Stimulated activated CD4-positive, alpha-beta T cell treated with anti-CD3 and anti-CD28 coated beads, Interleukin-1b, Interleukin-23, amount 100 ng/mL, for 48 hours (primary cell): Measurements from ENCODE around the gene ACVR2B.
A peak's percentile ranks its signal among the peaks of the same experiment; 100 is the strongest.

Experiments used
- DNase-seq: peaks from one replicate; pipeline ENCODE4 v3.0.0-alpha.2; 2020

ACVR2B gene

DNA sequence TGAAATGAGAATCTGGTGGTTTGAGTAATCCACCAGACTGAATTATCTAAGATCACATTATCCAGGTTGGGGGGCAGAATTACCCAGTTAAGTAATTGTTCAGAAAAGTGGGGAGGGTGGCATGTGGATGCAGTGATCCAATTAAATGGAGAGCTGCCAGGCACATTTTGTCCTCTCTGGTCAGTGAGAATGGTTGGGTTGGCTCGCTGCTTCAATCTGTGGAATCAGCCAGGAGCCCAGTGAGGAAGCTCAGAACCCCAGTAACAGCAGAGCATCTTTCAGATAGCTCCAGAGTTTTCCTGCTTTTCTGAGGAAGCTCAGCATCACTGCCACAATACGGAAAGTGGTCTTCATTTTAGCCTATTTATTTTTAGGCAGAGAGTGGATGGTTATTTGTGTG, 36.1 kb downstream of the ACVR2B start:
- no peak for DNase-seq

DNA sequence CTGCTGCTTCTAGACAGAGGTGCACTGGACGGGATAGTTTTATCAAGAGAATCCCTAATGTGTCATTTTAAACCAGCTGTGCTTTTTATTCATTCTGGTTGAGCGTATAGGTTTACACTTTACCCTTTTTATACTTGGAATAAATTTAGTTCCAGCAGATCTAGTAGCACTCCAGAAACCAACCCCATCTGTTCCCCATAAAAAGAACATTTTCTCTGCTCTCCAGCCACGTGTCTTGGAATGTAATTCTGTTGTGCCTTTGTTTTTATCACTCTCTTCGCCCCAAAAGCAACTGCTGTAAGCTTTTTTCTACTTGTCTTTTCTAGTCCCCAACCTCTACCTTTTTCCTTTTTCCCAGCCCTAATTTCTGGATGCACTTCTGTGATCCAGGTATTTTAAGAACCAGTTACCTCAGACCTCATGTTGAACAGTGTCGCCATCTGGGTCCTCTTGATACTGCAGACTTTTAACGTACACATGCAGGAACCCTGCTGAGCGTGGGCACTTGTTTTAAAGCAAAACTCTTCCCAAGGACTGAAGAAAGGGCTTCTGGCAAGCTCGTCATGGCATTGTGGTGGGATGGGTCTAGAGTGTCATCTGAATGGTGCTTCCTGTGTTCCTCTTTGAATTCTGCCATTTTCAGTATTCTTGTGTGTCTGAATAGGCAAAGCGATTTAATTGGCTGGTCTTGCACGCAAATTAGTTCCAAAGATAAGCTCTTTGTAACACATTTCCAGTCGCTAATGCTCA, 36.8 kb downstream of the ACVR2B start:
- DNase-seq: no peak

DNA sequence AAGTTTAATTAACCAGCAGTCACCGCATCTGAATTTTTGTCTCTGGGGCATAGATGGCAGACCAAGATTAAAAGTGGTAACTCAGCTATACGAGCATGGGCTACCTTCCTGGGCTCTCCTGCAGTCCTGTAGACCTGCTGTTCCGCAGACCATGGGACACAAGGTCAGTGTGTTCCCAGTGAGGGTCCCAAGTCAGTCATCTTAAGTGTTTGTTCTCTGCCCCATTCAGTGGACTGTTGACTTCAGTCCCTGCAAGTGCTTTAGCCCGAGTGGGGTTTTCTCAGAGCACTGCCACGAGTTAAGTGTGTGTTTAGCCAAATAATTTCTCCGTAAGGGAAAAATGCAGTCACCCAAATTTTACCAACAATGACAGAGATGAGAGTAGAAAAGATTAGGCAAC, 37.5 kb downstream of the ACVR2B start:
- no peak for DNase-seq

DNA sequence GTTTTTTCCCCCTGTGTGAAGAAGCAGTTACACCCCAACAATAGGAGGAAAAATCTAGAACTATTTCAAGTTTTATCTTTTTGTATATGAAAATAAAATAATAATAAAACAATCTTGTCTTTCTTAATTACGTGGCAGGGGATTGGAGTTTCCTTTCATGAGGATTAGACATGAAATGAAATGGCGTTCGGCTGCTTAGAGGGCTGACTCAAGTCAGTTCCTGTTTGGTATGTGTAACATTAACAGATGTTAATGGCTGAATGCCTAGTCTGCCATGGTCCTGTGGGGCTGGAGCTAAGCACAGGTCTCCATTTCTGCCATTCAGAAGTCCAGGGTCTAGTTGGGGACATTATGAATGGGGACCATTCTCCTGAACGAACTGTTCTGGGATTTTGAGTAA, 39.3 kb downstream of the ACVR2B start:
- no peak for DNase-seq

DNA sequence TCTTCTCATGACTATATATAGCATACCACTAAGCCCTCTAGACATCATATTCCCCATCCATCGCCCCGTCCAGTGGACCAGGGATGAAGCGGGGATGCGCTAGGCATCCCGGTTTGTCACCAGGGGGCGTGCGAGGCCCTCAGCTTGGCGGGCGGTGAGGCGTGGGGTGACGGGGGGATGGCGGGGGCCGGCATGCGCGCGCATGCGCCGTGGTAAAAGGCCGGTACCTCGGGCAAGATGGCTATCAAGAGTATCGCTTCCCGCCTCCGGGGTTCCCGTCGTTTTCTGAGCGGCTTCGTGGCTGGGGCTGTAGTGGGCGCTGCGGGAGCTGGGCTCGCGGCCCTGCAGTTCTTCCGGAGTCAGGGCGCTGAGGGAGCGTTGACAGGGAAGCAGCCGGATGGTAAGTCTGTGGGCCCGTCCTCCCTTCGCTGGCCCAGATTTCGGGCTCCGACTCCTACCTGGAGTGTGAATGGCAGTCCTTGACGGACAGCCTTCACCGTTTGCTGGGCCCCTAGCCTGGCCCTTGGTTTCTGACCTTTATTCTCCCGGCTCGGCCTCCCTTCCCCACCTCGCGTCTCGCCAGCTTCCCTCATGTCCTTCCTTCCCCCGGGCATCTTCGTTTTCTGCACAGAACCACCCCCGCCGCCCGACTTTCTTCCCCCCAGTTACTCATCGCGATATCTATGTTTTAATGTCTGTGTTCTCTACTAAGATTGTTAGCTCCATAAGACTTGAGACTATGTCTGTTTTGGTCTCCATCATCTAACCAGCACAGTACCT, 42.6 kb downstream of the ACVR2B start, which contains the start of gene EXOG:
TSS of gene EXOG (plus strand) at position 210 of the 780 bp plus-strand sequence. CDS start at position 238, 28 bp downstream.
- DNase-seq: peak; percentile 94

DNA sequence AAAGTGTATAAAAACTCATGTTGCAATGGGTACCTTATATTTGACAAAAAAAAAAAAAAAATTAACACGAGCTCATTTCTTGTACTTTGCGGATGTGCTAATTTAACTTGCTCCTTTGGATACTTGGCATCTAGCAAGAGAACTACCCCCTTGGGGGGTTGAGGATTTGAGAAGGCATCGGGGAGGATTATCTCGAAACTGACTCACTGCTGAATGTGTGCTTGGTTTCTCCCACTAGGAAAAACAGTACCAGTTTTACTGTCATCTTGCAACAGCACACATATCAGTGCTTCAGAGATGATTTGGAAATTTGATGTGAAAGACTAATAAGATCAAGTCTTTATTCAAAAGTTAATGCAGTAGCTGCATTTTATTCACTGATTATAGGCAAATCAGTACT, 43.3 kb downstream of the ACVR2B start:
- no peak for DNase-seq

DNA sequence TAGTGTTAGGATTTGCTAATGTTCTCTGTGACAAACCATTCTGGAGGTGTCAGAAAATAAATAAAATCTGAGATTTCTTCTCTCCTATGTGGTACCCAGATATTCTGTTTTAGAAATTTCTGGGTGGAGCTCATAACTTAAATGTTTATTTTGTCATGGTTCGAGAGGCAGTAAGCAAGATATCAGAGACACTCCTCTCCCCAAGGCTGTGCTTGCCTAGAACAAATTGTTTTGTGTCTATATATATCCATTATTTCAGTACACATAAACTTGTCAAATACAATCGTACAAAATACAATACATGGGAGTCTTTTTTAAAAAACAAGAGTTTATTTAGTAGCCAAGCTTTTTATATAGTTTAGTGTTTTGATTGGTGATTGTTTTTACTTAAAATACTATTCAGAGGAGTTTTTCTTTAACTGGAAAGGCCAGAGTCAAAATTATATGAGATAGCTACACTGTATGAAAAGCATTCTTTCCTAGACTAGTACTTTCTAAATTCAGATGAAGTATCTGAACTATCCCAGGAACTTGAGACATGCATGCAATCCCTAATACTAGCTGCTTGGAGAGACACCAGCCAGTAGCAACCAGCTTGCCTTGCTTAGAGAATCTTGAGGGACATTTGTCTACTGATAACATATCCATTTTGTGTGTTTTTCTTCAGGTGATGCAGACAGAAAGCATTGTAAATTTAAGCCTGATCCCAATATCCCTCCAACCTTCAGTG, 47.2 kb downstream of the ACVR2B start:
- DNase-seq: no peak

DNA sequence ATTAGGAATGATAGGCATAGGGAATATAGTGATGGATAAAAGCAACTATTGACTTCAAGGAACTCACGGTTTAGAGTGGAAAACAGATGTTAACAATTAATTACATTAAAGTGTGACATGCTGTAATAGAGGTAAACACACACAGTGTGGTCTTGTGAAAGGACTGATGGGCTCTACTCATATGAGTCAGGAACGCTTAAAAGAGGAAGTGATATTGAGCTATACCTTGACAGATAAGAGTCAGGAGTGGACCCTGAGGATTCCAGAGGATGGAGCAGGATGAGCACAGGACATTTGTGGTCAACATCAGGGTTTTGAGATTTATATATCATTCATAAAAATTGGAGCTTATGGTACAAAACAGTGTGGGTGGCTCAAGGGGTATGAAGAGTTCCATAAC, 53.4 kb downstream of the ACVR2B start:
- no peak for DNase-seq

DNA sequence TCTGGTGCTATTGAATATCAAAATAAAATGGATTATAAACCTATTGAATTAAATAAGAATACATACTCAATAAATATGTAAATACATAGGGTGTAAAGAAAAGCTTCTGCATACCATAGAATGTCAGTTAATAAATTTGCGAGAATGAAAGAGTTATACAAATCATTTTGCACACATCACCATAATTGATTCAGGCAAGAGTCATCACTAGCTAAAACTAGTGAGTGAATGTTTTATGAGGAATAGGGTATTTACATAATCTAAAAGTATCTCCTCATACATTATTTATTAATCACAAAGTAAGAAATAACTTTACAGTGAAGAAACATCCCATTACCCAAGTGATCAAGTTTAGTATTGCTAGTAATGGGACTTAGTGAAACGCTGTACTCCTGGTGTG, 56.0 kb downstream of the ACVR2B start:
- no peak for DNase-seq

DNA sequence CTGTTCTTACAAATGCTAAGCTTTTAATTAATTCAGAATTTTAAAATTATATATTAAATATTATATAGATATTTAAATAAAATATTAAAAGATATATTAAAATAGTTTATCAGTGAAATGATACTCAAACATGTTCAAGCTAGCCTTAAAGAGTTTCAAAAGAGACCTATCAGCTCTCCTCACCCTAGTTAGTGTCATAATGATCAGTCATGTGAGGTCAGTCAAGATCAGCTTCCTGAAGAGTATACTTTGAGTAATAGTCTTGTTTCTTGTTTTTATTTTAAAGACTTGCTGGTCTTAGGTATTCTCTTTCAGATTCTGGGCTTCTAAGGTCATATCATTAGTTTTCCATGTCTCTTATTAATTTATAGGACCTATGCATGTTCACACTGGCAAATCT, 56.9 kb downstream of the ACVR2B start:
- DNase-seq: no peak

DNA sequence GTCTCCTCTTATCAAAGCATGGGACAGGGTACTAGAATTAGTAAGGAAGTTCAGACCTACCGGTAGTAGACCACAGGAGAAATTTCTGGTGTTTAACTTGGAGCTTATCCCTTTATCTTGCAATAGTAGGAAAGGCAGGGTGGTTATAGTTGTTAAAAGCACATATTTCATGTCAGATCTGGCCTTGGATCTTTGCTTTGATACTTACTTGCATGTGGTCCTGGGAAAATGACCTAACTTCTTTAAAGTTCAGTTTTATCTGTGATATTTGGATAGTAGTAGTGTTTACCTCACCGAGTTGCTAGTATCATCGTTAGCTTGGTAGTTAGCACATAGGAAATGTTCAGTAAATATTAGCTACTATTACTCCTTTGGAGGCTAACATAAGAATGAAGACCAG, 57.9 kb downstream of the ACVR2B start:
- DNase-seq: no peak

DNA sequence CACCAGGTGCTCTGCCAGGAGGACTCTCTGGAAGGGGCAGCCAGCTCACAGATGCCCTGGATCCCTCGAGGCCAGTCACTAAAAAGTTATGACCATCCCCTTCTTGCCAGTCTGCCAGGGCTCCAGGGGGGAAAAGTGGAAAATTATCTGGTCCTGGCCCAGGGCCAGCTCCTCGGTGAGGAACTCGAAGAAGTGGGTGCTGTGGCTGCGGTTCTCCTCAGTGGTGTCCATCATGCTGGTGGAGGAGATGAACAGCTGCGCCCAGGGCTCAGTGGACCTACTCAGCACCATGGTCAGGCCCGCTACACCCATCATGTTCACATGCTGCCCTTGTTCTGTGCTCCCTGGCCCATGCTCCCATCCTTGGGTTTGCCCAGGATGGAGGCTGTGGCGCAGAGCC, 61.7 kb downstream of the ACVR2B start:
- DNase-seq: no peak

DNA sequence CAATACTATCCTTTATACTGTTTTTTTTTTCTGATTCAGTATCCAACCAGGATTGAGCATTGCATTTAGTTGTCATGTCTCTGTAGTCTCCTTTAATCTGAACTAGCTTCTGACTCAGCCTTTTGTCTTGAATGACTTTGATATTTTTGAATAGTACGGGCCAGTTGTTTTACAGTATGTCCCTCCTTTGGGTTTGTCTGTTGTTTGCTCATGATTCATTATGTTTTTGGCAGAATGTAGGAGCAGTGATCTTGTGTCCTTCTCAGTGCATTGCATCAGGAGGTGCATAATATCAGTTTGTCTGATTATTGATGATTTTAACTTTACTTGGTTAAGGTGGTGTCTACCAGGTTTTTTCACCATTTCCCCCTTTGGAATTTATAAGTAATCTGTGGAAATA, 63.0 kb downstream of the ACVR2B start:
- no peak for DNase-seq

DNA sequence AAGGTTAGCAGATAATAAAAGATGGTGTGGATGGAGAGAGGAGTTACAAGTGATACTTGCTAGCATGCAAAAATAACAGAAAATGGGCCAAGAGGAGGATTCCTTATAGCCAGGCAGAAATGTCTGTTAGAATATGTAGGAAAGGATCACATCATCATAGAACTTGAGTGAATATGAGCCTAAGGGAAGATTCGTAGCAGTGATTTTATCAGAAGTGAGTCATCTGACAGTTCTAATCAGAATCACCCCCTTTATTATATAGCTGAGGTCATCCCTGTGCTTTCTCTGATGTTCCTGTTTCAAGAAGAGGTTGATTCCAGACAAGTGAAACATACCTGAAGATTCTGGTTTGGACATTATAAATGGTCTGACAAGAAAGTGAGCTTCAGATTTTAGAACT, 65.3 kb downstream of the ACVR2B start:
- DNase-seq: no peak

DNA sequence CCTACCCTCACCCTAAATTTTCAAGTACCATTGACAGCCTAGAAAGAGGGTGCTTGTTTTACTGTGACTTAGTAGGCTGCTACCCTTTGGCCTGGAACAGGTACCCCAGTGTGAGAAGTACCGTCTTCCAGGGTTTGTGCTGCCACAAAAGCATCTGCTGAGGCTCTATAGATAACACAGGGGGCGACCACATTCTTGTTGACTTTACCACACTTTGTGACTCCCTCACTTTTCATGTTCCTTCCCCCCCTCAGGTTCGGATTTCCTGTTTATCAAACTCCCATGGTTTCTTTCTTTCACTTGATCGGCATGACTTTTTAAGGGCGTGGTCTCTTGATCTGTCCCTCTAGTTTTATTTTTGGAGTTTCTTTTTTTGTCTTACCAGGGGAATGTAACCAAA, 66.0 kb downstream of the ACVR2B start:
- DNase-seq: no peak

DNA sequence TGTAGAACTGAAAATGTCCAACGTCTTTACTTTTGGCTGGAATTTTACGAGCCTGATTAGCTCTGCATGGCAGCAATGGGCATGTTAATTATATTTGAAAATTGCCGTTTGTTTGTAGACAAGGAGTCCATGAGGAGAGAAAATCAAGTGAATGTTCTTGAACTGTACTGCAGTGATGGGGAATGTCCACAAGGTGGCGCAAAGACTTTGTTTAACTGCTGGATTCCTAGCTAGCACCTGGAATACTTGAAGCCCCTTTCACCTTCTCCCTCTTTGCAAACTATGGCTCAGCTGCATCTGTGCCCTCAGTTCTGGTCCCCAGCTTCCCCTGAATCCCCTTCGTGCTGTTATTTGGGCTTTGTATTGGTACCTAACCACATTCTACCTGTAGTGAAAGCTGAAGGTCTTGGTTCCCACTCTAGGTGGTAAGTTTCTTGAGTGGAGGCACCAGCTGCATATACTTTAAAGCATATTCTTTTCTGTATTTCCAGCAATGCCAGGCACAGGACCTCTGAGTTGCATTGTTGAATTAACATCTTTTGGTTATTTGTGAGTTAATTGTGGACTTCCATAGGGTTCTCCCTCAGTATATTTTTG, 67.8 kb downstream of the ACVR2B start:
- DNase-seq: peak; percentile 53

DNA sequence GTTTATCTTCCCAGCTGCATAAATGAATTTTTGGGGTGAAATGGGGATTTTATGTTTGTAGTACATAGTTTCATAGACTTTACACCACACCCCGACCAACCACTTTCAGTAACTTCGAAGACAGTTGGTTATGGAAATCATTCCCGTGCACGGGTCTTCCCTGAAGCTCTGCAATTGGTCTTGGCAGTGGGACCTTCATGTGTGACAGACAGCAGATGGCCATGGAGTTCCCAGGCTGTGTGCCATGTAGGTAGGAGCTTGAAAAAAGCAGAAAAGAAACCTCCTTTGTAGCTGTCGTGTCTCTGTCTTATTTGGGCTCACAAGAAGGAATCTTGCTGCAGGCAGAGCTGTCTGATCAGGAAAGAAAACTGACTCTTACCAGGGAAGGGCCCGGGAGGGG, 68.3 kb downstream of the ACVR2B start:
- no peak for DNase-seq

DNA sequence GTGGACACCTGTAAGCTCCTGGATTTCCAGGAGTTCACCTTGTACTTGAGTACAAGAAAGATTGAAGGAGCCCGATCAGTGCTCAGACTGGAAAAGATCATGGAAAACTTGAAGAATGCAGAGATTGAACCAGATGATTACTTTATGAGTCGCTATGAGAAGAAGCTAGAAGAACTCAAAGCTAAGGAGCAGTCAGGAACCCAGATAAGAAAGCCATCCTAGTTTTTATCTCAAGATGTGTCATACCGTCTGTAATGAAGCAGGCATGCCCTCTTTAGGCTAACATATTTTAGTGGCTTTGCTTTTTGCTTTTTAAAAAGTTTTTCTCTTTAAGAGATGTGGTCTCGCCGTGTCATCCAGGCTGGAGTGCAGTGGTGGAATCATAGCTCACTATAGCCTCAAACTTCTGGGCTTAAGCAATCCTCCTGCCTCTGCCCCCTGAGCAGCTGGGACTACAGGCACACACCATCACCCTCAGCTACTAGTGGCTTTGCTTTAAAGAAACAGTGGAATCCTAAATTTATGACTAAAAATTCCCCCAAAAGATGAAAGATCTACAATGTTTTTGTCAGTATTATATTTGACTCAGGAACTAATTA, 70.5 kb downstream of the ACVR2B start:
- DNase-seq: no peak

DNA sequence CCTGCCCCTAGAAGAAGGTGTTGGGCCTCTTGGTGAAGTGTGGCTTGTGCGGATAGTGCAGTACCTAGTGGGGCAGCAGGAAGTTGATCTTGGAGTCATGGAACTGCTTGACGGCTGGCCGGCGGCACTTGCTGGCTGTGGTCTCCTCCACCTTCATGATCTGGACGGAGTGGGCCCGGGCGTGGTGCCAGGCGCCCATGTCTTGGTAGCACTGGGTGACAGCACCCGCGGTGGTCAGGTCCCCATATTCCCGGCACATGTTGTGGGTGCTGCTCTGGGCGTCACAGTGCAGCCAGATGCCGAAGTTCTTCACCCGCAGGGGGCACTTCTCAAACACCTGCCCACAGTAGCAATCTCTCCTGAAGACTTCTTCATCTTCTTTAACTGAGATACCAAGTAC, 73.1 kb downstream of the ACVR2B start:
- DNase-seq: no peak

DNA sequence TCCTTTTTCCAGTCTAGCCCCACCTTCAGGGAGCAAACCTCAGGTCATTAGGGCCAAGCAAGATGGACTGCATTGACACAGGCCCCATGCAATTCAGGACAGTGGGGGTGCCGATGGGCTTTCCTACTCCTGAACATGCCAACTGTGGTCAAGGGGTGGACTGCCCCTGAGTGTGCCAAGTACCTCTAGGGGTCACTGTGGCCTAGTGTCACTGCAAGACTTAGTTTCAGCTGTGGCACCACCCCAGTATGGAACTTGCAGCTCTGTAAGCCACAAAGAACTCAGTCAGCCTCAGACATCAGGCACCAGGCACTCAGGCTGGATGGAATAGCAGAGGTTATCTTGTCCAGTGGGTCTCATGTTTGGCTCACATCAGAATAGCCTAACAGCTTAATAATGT, 74.8 kb downstream of the ACVR2B start:
- no peak for DNase-seq

DNA sequence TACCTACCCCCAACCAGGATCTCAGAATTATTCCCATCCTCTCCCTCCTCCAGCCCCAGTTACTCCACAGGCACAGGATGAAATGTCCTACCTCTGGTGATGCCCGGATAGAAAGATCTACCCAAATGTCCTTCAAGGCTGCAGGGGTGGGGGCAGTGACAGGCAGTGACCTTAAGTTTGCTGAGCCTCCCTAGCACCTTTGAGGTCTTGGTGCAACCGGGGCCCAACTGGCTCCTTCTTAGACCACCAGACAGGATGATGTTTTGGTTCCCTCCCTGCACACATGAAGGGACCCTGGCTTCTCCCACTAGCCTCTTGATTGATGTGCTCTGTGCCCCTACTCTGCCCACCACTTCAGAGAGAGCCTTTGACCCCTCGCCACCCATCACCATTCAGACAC, 78.8 kb downstream of the ACVR2B start:
- no peak for DNase-seq

DNA sequence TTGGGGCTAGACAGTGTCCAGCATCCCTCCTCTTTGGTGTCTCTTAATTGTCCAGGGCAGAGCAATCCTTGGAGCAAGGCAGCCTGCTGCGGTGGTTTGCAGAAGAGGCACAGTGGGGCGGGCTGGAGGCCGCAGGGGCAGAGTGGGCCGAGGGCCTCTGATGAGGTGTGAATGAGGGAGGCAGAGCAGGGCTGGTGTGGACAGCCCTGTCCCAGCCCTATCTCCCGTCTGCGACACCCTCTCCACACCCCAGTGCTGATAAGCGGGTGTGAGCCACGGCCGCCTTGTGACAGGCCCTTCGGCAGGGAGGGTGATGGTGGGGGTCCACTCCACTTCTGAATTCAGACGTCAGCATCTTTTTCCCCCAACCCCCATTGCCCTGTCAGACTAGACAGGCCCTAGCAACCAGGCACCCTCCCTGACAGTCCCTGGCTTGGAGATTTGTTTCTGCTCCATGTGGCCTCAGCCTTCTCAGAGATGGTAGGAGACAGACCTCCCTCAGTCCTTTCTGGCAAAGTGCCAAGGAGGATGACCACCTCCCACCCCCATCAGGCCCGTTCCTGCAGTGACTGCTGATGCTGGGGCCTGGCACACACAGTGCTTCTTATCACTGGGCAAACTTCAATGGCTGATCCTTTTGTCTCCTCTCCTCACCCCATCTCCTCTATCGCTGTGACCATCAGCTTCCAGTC, 79.7 kb downstream of the ACVR2B start:
- no peak for DNase-seq
